ENCODE measurements around the gene ASPRV1.

The ASPRV1 gene

GRCh38 chr2:69988086-69988635, 26.7 kb upstream of the ASPRV1 start:
- DNase-seq: no peak

- DNase-seq: no peak
These were observed 25.3 kb upstream of the ASPRV1 start for GRCh38 chr2:69986691-69987090.

DNA sequence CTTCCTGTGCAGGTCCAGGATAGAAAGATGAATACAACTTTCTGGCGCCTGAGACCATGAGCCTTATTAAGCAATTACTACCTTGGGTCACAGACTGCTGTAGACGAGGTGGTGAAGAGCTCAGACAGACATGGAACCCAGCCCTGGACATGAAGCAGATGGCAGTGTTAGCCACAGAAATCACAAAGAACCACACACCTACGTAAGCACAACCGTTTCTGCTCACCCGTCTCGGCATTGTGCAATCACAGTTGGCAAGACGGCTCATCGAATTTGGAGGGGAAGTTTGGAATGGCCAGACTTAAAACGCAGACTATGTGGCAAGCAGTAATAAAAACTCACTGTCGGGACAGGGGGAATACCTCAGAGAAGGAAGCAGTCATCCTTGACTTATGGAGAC, 24.3 kb upstream of the ASPRV1 start:
- DNase-seq: no peak

DNA sequence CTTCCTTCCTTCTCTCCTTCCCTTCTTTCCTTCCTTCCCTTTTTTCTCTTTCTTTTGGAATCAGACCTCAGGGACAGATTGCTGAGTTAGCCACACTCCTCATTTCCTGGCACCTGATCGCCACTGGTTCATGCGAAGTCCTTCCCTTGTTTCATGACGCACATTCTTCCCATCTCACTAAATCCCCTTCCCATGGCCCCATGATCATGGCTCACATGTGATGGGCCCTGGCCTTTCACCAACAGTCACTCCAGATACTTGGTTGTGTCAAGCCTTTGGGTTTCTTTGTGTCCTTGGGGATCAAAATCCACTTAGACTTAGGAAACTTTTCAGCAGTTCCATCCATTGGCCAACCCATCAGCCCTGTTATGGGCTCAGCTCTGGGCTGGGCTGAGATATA, 23.8 kb upstream of the ASPRV1 start:
- DNase-seq: no peak

GRCh38 chr2:69983392-69983966, 22.0 kb upstream of the ASPRV1 start:
- no peak for DNase-seq

DNA sequence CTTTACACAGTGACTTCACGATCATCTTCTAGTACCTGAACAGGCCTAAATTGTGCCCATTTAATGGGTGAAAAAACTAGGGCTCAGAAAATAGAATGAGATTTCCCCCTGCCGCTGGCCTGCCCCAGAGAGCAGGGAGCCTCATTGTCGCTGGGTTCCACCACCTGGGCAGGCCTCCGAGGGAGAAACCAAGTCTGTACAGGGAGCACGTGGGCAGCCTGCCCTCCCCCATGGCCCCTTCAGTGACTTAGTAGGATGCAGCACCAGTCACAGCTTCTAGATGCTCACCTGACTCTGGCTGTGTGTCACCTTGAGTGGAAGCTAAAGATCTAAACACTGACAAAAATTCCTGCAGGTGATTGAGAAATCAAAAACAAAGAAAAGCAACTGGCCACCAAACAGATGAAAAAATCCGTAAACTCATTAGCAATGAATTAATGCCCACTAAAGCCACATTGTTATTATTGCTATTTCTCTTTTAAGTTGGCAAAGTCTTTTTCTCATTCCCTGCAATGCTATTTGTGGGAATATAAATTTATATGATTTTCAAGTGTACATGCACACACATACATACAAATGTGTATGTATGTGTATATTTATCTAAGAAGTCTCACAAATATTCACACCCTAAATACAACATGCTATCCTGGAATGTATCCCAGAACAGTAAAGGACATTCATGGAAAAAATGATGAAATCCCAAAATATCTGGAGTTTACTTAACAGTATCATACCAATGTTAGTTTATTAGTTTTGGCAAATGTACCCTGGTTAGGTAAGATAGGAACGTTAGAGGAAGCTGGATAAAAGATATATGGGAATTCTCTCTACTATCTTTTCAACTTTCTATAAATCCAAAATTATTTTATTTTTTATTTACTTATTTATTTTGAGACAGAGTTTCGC, 18.7 kb upstream of the ASPRV1 start:
- DNase-seq: no peak

DNA sequence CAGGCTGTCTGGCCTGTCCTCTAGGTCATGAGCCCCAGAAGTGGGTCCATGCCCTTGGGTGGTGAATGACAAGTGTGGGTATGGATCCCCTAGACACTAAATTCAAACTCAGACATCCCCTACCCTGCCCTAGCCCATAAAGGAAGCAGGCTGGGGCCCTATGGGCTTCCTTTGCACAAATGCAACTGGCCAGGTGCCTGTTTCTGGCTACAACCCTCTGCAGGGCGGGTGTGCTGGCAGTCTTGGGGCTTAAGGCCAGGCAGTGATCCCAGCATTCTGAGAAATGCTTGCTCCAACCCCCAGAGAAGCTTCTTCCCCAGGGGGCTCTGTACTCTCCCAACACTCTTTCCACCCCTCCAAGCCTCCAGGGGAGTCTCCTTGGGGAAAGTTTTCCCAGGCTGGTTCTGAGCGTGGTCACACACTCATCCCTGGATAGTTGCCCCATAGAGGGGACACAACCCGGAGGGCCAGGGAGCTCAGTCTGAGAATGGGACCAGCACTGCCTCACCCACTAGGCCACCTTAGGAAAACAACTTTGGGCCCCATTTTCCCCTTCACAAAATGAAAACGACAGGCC, 16.6 kb upstream of the ASPRV1 start:
- no peak for DNase-seq

DNA sequence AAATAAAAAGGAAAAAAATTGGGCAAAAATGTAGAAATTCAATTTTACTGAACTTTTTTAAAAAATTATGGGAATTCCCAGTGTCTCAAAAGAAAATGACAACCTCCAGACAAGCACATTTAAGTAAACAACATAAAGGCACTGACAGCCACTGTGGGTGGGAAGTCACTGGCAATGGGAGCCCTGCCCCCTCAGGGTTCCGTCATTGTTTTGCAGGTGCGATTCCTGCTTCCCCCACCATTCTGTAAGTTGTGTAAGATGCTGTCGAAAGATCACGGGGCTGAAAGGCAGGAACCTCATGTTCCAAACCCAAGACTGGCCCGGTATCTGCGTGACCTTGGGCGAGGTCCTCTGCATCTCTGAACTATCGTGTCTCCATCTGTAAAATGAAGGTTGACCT, 15.8 kb upstream of the ASPRV1 start:
- no peak for DNase-seq

- DNase-seq: no peak
These were observed 14.5 kb upstream of the ASPRV1 start for GRCh38 chr2:69975853-69976462.

- no peak for DNase-seq
These were observed 13.9 kb upstream of the ASPRV1 start for GRCh38 chr2:69975136-69975852.

DNA sequence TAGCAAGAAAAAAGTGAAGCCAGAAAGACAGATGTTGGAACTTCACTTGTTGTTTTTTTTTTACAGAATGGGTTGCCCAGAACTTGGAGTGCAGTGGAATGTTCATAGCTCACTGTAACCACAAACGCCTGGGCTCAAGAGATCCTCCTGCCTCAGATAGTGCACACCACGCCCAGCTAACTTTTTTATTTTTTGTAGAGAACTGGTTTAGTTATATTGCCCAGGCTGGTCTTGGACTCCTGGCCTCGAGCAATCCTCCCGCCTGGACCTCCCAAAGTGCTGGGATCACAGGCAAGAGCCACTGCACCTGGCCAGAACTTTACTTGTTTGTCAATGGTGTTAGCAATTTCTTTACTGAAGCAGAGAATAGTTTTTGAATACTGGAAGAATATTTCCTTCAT, 11.9 kb upstream of the ASPRV1 start:
- DNase-seq: no peak

DNA sequence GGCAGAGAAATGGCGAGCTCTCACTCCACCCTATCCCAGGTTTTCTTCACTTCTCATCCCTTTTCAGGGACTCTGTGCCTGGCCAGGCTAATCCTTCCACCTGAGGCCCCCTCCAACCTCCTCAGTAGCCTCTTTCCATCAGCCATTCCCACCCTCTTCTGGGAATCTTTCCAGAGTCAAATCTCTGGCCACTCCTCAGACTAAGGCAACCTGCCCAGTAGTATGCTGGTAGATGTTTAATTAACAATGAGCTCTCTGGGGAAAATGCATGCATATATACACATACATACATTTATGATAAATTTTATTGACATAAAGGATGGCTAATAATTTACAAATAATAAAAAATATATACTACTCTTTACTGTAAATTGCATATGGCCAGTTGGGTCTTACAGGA, 11.4 kb upstream of the ASPRV1 start:
- no peak for DNase-seq

GRCh38 chr2:69969991-69970390, 8.6 kb upstream of the ASPRV1 start:
- no peak for DNase-seq

- no peak for DNase-seq
These were observed 7.9 kb upstream of the ASPRV1 start for GRCh38 chr2:69969126-69969983.

- no peak for DNase-seq
These were observed 7.2 kb upstream of the ASPRV1 start for GRCh38 chr2:69968609-69969008.

- DNase-seq: no peak
These were observed 5.1 kb upstream of the ASPRV1 start for GRCh38 chr2:69966496-69966895.

DNA sequence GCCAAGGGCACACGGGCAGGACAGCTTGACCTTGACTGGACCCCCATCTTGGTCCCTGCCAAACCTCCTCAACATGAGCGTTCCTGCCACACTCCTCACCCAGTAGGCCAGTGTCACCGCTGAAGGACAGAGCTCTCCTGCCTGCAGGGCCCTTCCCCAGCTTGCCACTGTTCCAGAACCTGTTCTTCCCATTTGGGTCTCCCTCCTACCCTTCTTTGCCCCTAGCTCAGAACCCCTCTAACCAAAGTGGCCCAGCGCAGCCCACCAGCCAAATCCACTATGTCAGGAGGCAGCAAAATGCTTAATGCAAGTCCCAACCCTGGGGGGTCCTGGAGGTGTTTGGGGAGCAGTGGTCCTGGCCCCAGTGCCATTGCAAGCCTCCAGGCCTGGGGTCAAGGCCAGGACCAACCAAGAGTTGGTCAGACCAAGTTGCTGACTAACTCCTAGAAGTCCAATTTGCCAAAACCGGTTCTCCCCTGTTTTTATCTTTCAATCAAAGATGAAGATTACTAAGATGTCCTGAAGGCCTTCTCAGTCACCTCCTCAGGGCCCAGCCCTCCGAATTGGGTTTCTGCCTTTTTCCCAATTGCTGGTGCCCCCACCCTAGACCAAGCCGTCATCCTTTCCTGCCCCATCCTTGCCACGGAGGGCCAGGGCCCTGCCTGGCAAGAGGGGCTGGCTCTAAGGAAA, 4.5 kb upstream of the ASPRV1 start:
- no peak for DNase-seq

DNA sequence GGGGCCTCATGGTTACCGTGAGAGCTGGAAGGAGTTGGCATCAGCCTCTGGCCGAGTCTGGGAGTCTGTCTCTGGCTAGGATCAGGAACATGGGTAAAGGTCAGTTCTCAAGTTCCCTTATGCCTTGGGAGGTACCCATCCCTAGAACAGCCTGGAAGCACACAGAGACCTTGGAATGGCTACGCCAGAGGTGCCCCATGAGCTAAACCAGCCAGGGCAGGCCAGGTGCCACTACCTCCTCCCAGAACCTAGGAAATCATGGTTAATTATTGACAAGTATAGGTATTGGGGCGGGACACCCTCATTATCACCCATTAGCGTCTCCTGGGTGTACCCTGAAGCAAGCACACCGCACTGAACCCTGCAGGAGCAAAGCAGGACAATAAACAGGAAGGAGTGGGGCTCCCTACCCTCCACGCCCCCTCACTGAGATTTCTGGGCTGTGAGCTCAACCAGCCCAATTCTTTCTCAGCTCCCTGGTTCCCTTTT, 3.0 kb upstream of the ASPRV1 start:
- DNase-seq: no peak

DNA sequence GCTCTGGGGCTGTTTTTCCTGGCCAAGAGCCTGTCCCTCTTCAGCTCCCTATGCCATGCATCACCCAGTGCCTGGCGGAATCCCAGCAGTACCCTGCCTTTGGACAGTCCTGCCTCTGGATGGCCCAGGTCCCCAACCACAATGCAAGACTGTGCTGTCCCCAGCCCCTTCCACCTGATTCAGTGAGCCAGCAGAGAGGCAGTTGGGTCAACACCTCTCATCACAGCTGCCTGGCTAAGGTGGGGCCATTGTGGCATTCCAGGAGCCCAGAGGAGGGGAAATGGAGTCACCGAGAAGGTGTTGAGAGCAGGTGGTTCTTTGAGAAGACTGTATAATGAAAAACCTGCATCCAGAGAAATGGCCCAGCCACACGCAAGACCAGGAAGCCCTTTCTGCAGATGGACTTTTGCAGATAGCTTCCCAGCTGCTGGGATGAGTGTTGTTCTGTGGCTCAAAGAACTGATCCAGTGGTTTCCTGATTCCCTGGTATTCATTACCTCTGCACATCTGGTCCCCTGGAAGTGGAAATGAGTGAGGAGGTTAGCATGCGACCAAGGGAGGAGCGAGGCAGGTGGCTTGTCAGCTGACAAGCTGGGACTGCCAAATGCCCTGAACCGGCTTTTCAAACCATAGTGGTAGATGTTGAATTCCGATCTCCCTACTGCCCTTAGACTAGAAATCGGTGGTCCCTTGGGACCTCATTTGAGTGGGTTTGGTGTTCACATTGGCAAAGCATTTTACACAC, 1.7 kb upstream of the ASPRV1 start:
- DNase-seq: no peak

DNA sequence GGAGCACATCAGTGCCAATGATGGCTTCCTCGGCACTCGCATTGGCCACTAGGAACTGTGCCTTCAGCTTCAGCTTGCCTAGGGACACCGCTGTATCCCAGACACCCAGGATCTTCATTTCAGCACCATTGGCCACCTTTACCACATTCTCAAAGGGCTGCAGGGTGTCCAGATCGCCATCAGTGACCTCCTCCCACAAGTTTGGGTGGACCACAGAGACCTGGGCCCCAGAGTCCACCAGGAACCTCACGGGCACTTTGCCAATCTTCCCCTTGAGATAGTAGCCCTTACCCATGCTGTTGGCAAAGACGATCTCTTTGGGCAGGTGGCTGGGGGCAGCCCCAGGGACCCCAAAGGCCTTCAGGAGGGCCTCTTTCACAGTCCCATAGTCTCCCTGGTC, 610 bp downstream of the ASPRV1 start:
- DNase-seq: no peak

All from stimulated activated CD4-positive, alpha-beta T cell treated with anti-CD3 and anti-CD28 coated beads, Interleukin-2, amount 100 ng/mL, for 48 hours (primary cell).